ENCODE results near the gene FAM171A1. TPM values are rescaled to one million over a fixed set of nuclear protein-coding genes. Genes with fewer than 3 reads are reported as not detected.

FAM171A1 gene
- total and polyA plus RNA-seq, 2 donors (not counting 3 experiments of a cell fraction or from before 2014, with no cell fraction given) = 56.3 to 75.8 TPM

DNA sequence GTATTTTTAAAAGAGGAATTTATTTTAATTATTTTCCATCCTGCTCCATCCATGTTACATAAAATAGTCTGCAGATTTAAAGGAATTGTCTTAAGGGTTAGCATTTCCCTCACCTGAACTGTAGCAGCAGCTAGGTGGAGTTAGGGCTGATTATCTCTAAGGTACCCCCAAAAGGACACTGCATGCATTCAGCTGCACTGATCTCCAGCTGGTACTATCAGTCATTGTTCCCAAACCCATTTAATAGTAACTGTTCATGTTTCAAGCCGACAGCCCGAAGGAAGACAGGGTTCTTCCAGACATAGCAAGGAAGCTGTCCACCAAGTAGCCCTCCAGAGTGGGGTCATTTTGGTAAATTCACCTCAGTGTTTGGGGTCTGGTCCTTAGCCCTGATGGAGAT is 48.7 kb downstream of the FAM171A1 start:
- Histone ChIP-seq H3K79me2 (ENCODE audit: control insufficient read depth, insufficient read depth, low read length) (peaks cover 62% of the 10 kb centered on the region), H3K27me3 (ENCODE audit: control insufficient read depth in 2 of 2, insufficient read depth in 2 of 2, low read length in 2 of 2) (no peaks in the 10 kb centered on the region), H3K4me1 (ENCODE audit: control insufficient read depth, extremely low read depth, insufficient read depth, low read length) (peaks cover 27% of the 10 kb centered on the region), H3K9ac (replicated peaks; ENCODE audit: extremely low read depth, insufficient read depth, low read length) (no peak overlapping the region), H3K27ac (ENCODE audit: insufficient read depth, low read depth, low read length) (no peak overlapping the region), H3K36me3 (ENCODE audit: control insufficient read depth in 2 of 2, extremely low read depth in 1 of 2, insufficient read depth in 2 of 2, low read length in 2 of 2) (no peaks in the 10 kb centered on the region), H3K4me2 (ENCODE audit: insufficient read depth, low read length) (no peak overlapping the region), H3K4me3 (replicated peaks in 1 of 3; ENCODE audit: insufficient read depth in 1 of 3, low read depth in 1 of 3, low read length in 3 of 3) (no peak overlapping the region), H4K20me1 (replicated peaks; ENCODE audit: control insufficient read depth, extremely low read depth, insufficient read depth, low read length) (no peaks in the 10 kb centered on the region), H3K9me1 (replicated peaks; ENCODE audit: control insufficient read depth, extremely low read depth, insufficient read depth, low read length) (no peaks in the 10 kb centered on the region), H3K9me3 (replicated peaks; ENCODE audit: control insufficient read depth, insufficient read depth, low read length) (no peaks in the 10 kb centered on the region), H2AFZ (ENCODE audit: low read depth, low read length) (no peak overlapping the region)
- TF ChIP-seq, protein P1, sequence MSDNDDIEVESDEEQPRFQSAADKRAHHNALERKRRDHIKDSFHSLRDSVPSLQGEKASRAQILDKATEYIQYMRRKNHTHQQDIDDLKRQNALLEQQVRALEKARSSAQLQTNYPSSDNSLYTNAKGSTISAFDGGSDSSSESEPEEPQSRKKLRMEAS (IDR thresholded peaks at IDR 0.05; ENCODE audit: insufficient read depth, insufficient read length) = no peak
- no peak for TF ChIP-seq POLR2AphosphoS5 (IDR thresholded peaks at IDR 0.05; ENCODE audit: insufficient read depth, low read depth, low read length)
- no peak for TF ChIP-seq POLR2A (IDR thresholded peaks at IDR 0.05; ENCODE audit: low read depth, low read length)
- TF ChIP-seq, protein P2, sequence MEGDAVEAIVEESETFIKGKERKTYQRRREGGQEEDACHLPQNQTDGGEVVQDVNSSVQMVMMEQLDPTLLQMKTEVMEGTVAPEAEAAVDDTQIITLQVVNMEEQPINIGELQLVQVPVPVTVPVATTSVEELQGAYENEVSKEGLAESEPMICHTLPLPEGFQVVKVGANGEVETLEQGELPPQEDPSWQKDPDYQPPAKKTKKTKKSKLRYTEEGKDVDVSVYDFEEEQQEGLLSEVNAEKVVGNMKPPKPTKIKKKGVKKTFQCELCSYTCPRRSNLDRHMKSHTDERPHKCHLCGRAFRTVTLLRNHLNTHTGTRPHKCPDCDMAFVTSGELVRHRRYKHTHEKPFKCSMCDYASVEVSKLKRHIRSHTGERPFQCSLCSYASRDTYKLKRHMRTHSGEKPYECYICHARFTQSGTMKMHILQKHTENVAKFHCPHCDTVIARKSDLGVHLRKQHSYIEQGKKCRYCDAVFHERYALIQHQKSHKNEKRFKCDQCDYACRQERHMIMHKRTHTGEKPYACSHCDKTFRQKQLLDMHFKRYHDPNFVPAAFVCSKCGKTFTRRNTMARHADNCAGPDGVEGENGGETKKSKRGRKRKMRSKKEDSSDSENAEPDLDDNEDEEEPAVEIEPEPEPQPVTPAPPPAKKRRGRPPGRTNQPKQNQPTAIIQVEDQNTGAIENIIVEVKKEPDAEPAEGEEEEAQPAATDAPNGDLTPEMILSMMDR (IDR thresholded peaks at IDR 0.05; ENCODE audit: extremely low read depth in 1 of 2, insufficient read depth in 1 of 2, low read depth in 1 of 2, low read length in 2 of 2) = no peak
- TF ChIP-seq EZH2 (IDR thresholded peaks at IDR 0.05; ENCODE audit: borderline replicate concordance, low read depth, low read length, severe bottlenecking) = no peak
- TF ChIP-seq GATA2 (IDR thresholded peaks at IDR 0.05; ENCODE audit: insufficient read depth, insufficient read length, low read depth, low read length) = no peak
- TF ChIP-seq JUN (IDR thresholded peaks at IDR 0.05; ENCODE audit: borderline replicate concordance, insufficient read depth, insufficient read length, low read depth) = no peak
- no peak for TF ChIP-seq MYC (IDR thresholded peaks at IDR 0.05; ENCODE audit: low read depth, low read length)
- no peak for TF ChIP-seq FOS (IDR thresholded peaks at IDR 0.05; ENCODE audit: borderline replicate concordance, insufficient read depth, low read length)
- ChIA-PET CTCF (interaction anchor here (1.2 to 1.9 kb wide), 4 partner anchors 11 to 49 kb away, joined by 3 to 5 read pairs (median 3); partner anchors contain the start of gene FAM171A1), POLR2A (no interaction called here)
- dilution Hi-C loops (cut with MboI; ENCODE audit: extremely low pct_ligation_motif_present, low sequenced_read_pairs) = no loop called here
- BruUV-seq (replicated peaks) = no TSS peak
- DNase-seq (ENCODE audit: low read depth, low spot score) (no peak), FAIRE-seq (no peak)
- intact Hi-C loops (cut with micrococcal nuclease) = no loop called here

Measured in endothelial cell of umbilical vein (primary cell).